Esophagus muscularis mucosa (tissue), 4 donors: ENCODE measurements around the gene IRX3. TPM values are rescaled to one million over a fixed set of nuclear protein-coding genes. Genes with fewer than 3 reads are reported as not detected.

Experiments used
- DNase-seq: peaks from one replicate; pipeline ENCODE4 v3.0.0-alpha.2; 2017; ENCODE audit errors: extremely low spot score
- H3K27ac ChIP-seq, 4 donors: fragments of 200-600 bp; sonication (generic); replicated peaks in 1 of 4; 1 replicate in 3 of 4; 2 replicates in 1 of 4; pipeline ENCODE4 v1.5.1; 2016 to 2019; ENCODE audit warnings: mild to moderate bottlenecking in 1 of 4
- H3K27me3 ChIP-seq, 4 donors: fragments of 200-600 bp; sonication (generic); one replicate each; pipeline versions ENCODE4 v1.5.1 to v1.6.0; 2016 to 2019
- H3K36me3 ChIP-seq, 4 donors: fragments of 200-600 bp; sonication (generic); one replicate each; pipeline ENCODE4 v1.5.1; 2016 to 2019
- H3K4me1 ChIP-seq, 4 donors: fragments of 200-600 bp; sonication (generic); one replicate each; pipeline ENCODE4 v1.5.1; 2016 to 2019
- H3K4me3 ChIP-seq, 4 donors: fragments of 200-600 bp; sonication (generic); 1 replicate in 2 of 4; 2 replicates in 2 of 4; pipeline ENCODE4 v1.5.1; 2016 to 2019; ENCODE audit warnings: mild to moderate bottlenecking in 4 of 4, moderate library complexity in 1 of 4
- H3K9me3 ChIP-seq, 4 donors: fragments of 200-600 bp; sonication (generic); 1 replicate in 3 of 4; 2 replicates in 1 of 4; pipeline ENCODE4 v1.5.1; 2016 to 2019
- CTCF ChIP-seq, 3 experiments: fragments of 200-600 bp in 2 of 3; fragments of 450-650 bp in 1 of 3; sonication (generic) in 2 of 3; IDR thresholded peaks; one replicate each; pipeline ENCODE4 v1.5.1; 2017 to 2019; ENCODE audit warnings: antibody characterized with exemption in 3 of 3, mild to moderate bottlenecking in 2 of 3, moderate library complexity in 1 of 3
- EP300 ChIP-seq: sonication (generic); formaldehyde crosslinking; IDR thresholded peaks from one replicate; pipeline ENCODE4 v1.6.1; 2017; ENCODE audit warnings: antibody characterized with exemption
- POLR2A ChIP-seq: fragments of 450-650 bp; IDR thresholded peaks from one replicate; pipeline ENCODE4 v1.6.1; 2017; ENCODE audit warnings: antibody characterized with exemption, moderate library complexity, mild to moderate bottlenecking, low read depth
- POLR2AphosphoS5 ChIP-seq, 2 donors: sonication (generic); formaldehyde crosslinking; IDR thresholded peaks; one replicate each; pipeline ENCODE4 v1.6.1; 2017; ENCODE audit warnings: antibody characterized with exemption in 2 of 2
- WGBS: methylation state at CpG from one replicate; pipeline ENCODE4 v1.1.5; 2018; 5-methylcytosine and 5-hydroxymethylcytosine counted together
- intact Hi-C: fragments of 100-400 bp; cut with DNase I; formaldehyde crosslinking; loops from one replicate; pipeline ENCODE4 v1.15.1; 2023
- total RNA-seq, 4 donors: library from RNA; depleted of rRNA; stranded (reverse); fragments of >200 nt; gene quantifications; one replicate each; pipeline versions ENCODE4 v1.1.0 to v1.2.1, GENCODE V29; 2016

The IRX3 gene
- total RNA-seq, 4 donors from 2014 or later: 0.39 to 1.7 (median 1.1) TPM

- WGBS: 10% methylated on average over 41 of the region's 57 CpGs
- H3K4me1 ChIP-seq: peaks cover 16 to 63% (median 56%) of the 10 kb centered on the region in 4 donors
- no peak overlapping the region for H3K4me3 ChIP-seq
- H3K27me3 ChIP-seq: peaks cover 10 to 98% (median 66%) of the 10 kb centered on the region in 4 donors
- intact Hi-C loops: loop anchor here (10.0 kb wide), 2 partner anchors 515 to 645 kb away; partner anchors contain the start of gene IRX5
- no peaks in the 10 kb centered on the region for H3K9me3 ChIP-seq
- DNase-seq: no peak
- H3K27ac ChIP-seq: no peak overlapping the region
- TF ChIP-seq POLR2AphosphoS5 (IDR thresholded peaks at IDR 0.05) (no peak), CTCF (IDR thresholded peaks at IDR 0.05) (no peak), POLR2A (no peak), EP300 (no peak)
- no peaks in the 10 kb centered on the region for H3K36me3 ChIP-seq
Measured at GRCh38 chr16:54289242-54289944, 2.8 kb upstream of the IRX3 start.

DNA sequence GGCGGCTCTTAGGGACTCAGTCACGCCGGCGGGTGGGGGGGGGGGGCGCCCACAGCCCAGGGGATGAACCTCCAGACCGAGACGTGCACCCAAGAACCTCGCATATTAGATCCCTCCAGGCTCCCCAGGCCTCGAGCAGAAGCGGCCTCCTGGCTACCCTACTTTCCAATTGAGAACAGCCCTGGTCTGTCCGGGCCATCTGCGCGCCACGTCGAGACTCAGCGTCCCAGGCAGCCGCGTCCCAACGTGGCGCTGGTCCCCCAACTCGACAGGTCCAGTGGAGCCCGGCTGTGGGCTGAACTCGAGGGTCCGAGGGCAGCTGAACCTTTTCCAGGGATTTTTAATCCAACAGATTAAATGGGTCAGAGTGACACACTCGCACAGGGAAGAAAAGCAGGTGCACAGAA is 2.3 kb upstream of the IRX3 start:
- Histone ChIP-seq H3K27ac (no peak overlapping the region), H3K27me3 (peaks cover 10 to 100% (median 71%) of the 10 kb centered on the region in 4 donors), H3K4me3 (no peak overlapping the region), H3K36me3 (no peaks in the 10 kb centered on the region), H3K9me3 (no peaks in the 10 kb centered on the region), H3K4me1 (peaks cover 21 to 69% (median 62%) of the 10 kb centered on the region in 4 donors)
- WGBS: 10% methylated on average over 22 of the region's 25 CpGs
- TF ChIP-seq EP300 (no peak), POLR2AphosphoS5 (IDR thresholded peaks at IDR 0.05) (no peak), CTCF (IDR thresholded peaks at IDR 0.05) (no peak), POLR2A (no peak)
- no peak for DNase-seq
- intact Hi-C loops: loop anchor here (10.0 kb wide), 2 partner anchors 514 to 646 kb away; partner anchors contain the start of gene IRX5

- H3K27me3 ChIP-seq: peaks cover 10 to 100% (median 77%) of the 10 kb centered on the region in 4 donors
- intact Hi-C loops: loop anchor here (10.0 kb wide), 2 partner anchors 513 to 647 kb away; partner anchors contain the start of gene IRX5
- WGBS: 15% methylated on average over 35 of the region's 38 CpGs
Measured at GRCh38 chr16:54288030-54288834, 1.6 kb upstream of the IRX3 start.

More at GRCh38 chr16:54288030-54288834, 1.6 kb upstream of the IRX3 start:
- H3K4me1 ChIP-seq: peaks cover 22 to 74% (median 68%) of the 10 kb centered on the region in 4 donors
- no peak for DNase-seq
- no peak overlapping the region for H3K27ac ChIP-seq
- no peaks in the 10 kb centered on the region for H3K9me3 ChIP-seq
- no peaks in the 10 kb centered on the region for H3K36me3 ChIP-seq
- TF ChIP-seq EP300 (no peak), POLR2A (no peak), CTCF (IDR thresholded peaks at IDR 0.05) (no peak), POLR2AphosphoS5 (IDR thresholded peaks at IDR 0.05) (no peak)
- H3K4me3 ChIP-seq: peak overlapping the region in 1 of 4 donors; percentile 54
